H1 (cell line): ENCODE data around the gene CAPN2. TPM values are rescaled to one million over a fixed set of nuclear protein-coding genes. Genes with fewer than 3 reads are reported as not detected.

Source experiments
- CTCF ChIA-PET: fragments of 300-600 bp; sonication (Branson Sonifier 250); formaldehyde crosslinking; loops from one replicate; lab custom pipeline; 2021; ENCODE audit not compliant: partially characterized antibody; lab: Charles Lee
- POLR2A ChIA-PET: fragments of 300-600 bp; sonication (Branson Sonifier 250); formaldehyde crosslinking; loops from one replicate; lab custom pipeline; 2021; ENCODE audit warnings: inconsistent platforms; ENCODE audit not compliant: partially characterized antibody; lab: Charles Lee
- DNase-seq, 2 experiments: peaks; one replicate each; pipeline versions ENCODE4 v3.0.0 to v3.0.0-alpha.2; 2010 to 2022; ENCODE audit warnings: low spot score in 2 of 2, low read depth in 1 of 2, mixed read lengths in 1 of 2
- FAIRE-seq: peaks from 2 replicates; lab custom pipeline; 2011; peaks lifted over from hg19 to GRCh38; lab: Jason Lieb, UNC
- H2AFZ ChIP-seq: 2 replicates; pipeline ENCODE4 v1.8.1; 2012; ENCODE audit warnings: low read length, inconsistent platforms
- H2AK5ac ChIP-seq: 2 replicates; pipeline ENCODE4 v1.6.1; 2013; ENCODE audit warnings: low read depth, low read length
- H2BK120ac ChIP-seq: replicated peaks from 2 replicates; pipeline ENCODE3; 2013; ENCODE audit warnings: low read depth, low read length, inconsistent platforms
- H2BK12ac ChIP-seq: 2 replicates; pipeline ENCODE4 v1.6.1; 2013; ENCODE audit warnings: low read depth, low read length
- H2BK15ac ChIP-seq: 2 replicates; pipeline ENCODE4 v1.6.1; 2013; ENCODE audit warnings: low read length
- H2BK20ac ChIP-seq: 2 replicates; pipeline ENCODE4 v1.6.1; 2013; ENCODE audit warnings: low read length
- H2BK5ac ChIP-seq: 2 replicates; pipeline ENCODE4 v1.6.1; 2013; ENCODE audit warnings: low read depth, low read length
- H3K14ac ChIP-seq: 2 replicates; pipeline ENCODE4 v1.6.1; 2013; ENCODE audit warnings: inconsistent platforms; ENCODE audit not compliant: insufficient read length
- H3K18ac ChIP-seq: 2 replicates; pipeline ENCODE4 v1.6.1; 2013; ENCODE audit warnings: low read length; ENCODE audit errors: extremely low read depth
- H3K23ac ChIP-seq: 2 replicates; pipeline ENCODE4 v1.6.1; 2013; ENCODE audit warnings: inconsistent platforms; ENCODE audit not compliant: insufficient read length
- H3K23me2 ChIP-seq: 2 replicates; pipeline ENCODE4 v1.6.1; 2013; ENCODE audit warnings: low read depth, low read length
- H3K27ac ChIP-seq: 2 replicates; pipeline ENCODE4 v1.6.1; 2011; ENCODE audit warnings: low read depth, low read length, inconsistent platforms
- H3K27me3 ChIP-seq, 4 experiments: replicated peaks in 1 of 4; 1 replicate in 1 of 4; 2 replicates in 3 of 4; pipeline versions ENCODE4 v1.6.1 to v1.8.1; 2011 to 2013; ENCODE audit warnings: low read length in 3 of 4, mild to moderate bottlenecking in 3 of 4, inconsistent platforms in 2 of 4, mixed read lengths in 2 of 4, moderate library complexity in 1 of 4; ENCODE audit not compliant: control insufficient read depth in 3 of 4, insufficient read depth in 3 of 4; ENCODE audit errors: extremely low read depth in 1 of 4
- H3K36me3 ChIP-seq, 4 experiments: 2 replicates each; pipeline versions ENCODE4 v1.6.1 to v1.8.1; 2011 to 2013; ENCODE audit warnings: mild to moderate bottlenecking in 4 of 4, low read length in 3 of 4, moderate library complexity in 2 of 4, control low read depth in 1 of 4, inconsistent platforms in 1 of 4; ENCODE audit not compliant: insufficient read depth in 4 of 4, control insufficient read depth in 2 of 4
- H3K4ac ChIP-seq: replicated peaks from 2 replicates; pipeline ENCODE3; 2013; ENCODE audit warnings: low read length, low read depth, mixed read lengths, inconsistent platforms; ENCODE audit not compliant: insufficient read length
- H3K4me1 ChIP-seq, 4 experiments: replicated peaks in 1 of 4; 1 replicate in 1 of 4; 2 replicates in 3 of 4; pipeline versions ENCODE4 v1.6.1 to v1.8.1; 2011 to 2013; ENCODE audit warnings: low read length in 3 of 4, inconsistent platforms in 2 of 4, mixed read lengths in 1 of 4; ENCODE audit not compliant: insufficient read depth in 4 of 4, control insufficient read depth in 3 of 4
- H3K4me2 ChIP-seq, 2 experiments: 2 replicates each; pipeline versions ENCODE4 v1.6.1 to v1.8.1; 2011 to 2013; ENCODE audit warnings: low read depth in 2 of 2, low read length in 2 of 2, control low read depth in 1 of 2, inconsistent platforms in 1 of 2, mild to moderate bottlenecking in 1 of 2; ENCODE audit not compliant: insufficient read depth in 1 of 2
- H3K4me3 ChIP-seq, 4 experiments: fragments of 200-600, 300-600 bp in 1 of 4; sonication (generic), shearing (Covaris generic), sonication (Bioruptor Twin) in 1 of 4; 2 replicates each; pipeline versions ENCODE4 v1.5.1 to v1.8.1; 2011 to 2016; ENCODE audit warnings: low read length in 4 of 4, low read depth in 3 of 4, control low read depth in 2 of 4, inconsistent platforms in 2 of 4, mild to moderate bottlenecking in 2 of 4, mixed read lengths in 1 of 4, moderate library complexity in 1 of 4; ENCODE audit not compliant: insufficient read depth in 2 of 4; ENCODE audit errors: extremely low read depth in 1 of 4
- H3K56ac ChIP-seq: replicated peaks from 2 replicates; pipeline ENCODE3; 2013; ENCODE audit warnings: low read depth, mild to moderate bottlenecking, mixed read lengths, low read length, inconsistent platforms; ENCODE audit not compliant: insufficient read length
- H3K79me1 ChIP-seq: 2 replicates; pipeline ENCODE4 v1.6.1; 2013; ENCODE audit warnings: low read depth, low read length, control low read depth
- H3K79me2 ChIP-seq, 2 experiments: 2 replicates each; pipeline versions ENCODE4 v1.6.1 to v1.8.1; 2012 to 2013; ENCODE audit warnings: low read length in 2 of 2, mild to moderate bottlenecking in 2 of 2, inconsistent platforms in 1 of 2; ENCODE audit not compliant: insufficient read depth in 2 of 2, control insufficient read depth in 1 of 2
- H3K9ac ChIP-seq, 4 experiments: replicated peaks in 1 of 4; 1 replicate in 1 of 4; 2 replicates in 3 of 4; pipeline versions ENCODE4 v1.6.1 to v1.8.1; 2011 to 2013; ENCODE audit warnings: low read depth in 3 of 4, low read length in 3 of 4, control low read depth in 2 of 4, mild to moderate bottlenecking in 2 of 4, moderate library complexity in 2 of 4, inconsistent platforms in 1 of 4; ENCODE audit errors: extremely low read depth in 1 of 4
- H3K9me3 ChIP-seq, 2 experiments: 2 replicates each; pipeline versions ENCODE4 v1.6.1 to v1.8.1; 2012 to 2013; ENCODE audit warnings: mild to moderate bottlenecking in 2 of 2, moderate library complexity in 2 of 2, control low read depth in 1 of 2, inconsistent platforms in 1 of 2, low read depth in 1 of 2, low read length in 1 of 2, mixed read lengths in 1 of 2; ENCODE audit not compliant: insufficient read depth in 2 of 2
- H4K20me1 ChIP-seq, 2 experiments: replicated peaks in 1 of 2; 2 replicates each; pipeline versions ENCODE3 to v1.8.1; 2011 to 2013; ENCODE audit warnings: inconsistent platforms in 2 of 2, low read length in 2 of 2, mild to moderate bottlenecking in 1 of 2; ENCODE audit not compliant: insufficient read depth in 2 of 2, control insufficient read depth in 1 of 2
- H4K5ac ChIP-seq: 2 replicates; pipeline ENCODE4 v1.6.1; 2013; ENCODE audit warnings: low read length, low read depth, mixed read lengths, inconsistent platforms; ENCODE audit not compliant: insufficient read length
- H4K8ac ChIP-seq: 2 replicates; pipeline ENCODE4 v1.8.0; 2013; ENCODE audit warnings: mild to moderate bottlenecking, moderate library complexity, low read length, inconsistent platforms; ENCODE audit not compliant: insufficient read depth; ENCODE audit errors: extremely low read depth
- H4K91ac ChIP-seq: replicated peaks from 2 replicates; pipeline ENCODE3; 2013; ENCODE audit warnings: low read length, mixed read lengths, inconsistent platforms; ENCODE audit not compliant: insufficient read length
- CHD1 ChIP-seq: IDR thresholded peaks from 2 replicates; pipeline ENCODE4 v1.6.1; 2012; ENCODE audit warnings: low read depth, low read length, improper control_type of control experiment
- EGR1 ChIP-seq: IDR thresholded peaks from 2 replicates; pipeline ENCODE4 v1.6.1; 2011; ENCODE audit warnings: low read depth, low read length, borderline replicate concordance
- RXRA ChIP-seq: IDR thresholded peaks from 2 replicates; pipeline ENCODE4 v1.6.1; 2011; ENCODE audit warnings: low read depth, mild to moderate bottlenecking, low read length, moderate library complexity; ENCODE audit not compliant: insufficient read depth
- TAF7 ChIP-seq: optimal IDR thresholded peaks from 2 replicates; pipeline ENCODE3; 2011; ENCODE audit warnings: low read depth, mild to moderate bottlenecking, inconsistent platforms, low read length, moderate library complexity, borderline replicate concordance
- TEAD4 ChIP-seq: IDR thresholded peaks from 2 replicates; pipeline ENCODE4 v1.6.1; 2012; ENCODE audit warnings: low read depth, low read length, inconsistent platforms, mixed read lengths
- USF2 ChIP-seq: IDR thresholded peaks from 2 replicates; pipeline ENCODE4 v1.6.1; 2011; ENCODE audit warnings: low read length, improper control_type of control experiment
- WGBS, 2 experiments: shearing (Covaris generic) in 1 of 2; methylation state at CpG; one replicate each; pipeline versions ENCODE4 v1.1.6 to v1.1.7; 2013 to 2015; ENCODE audit warnings: low lambda C conversion rate in 2 of 2, mixed read lengths in 2 of 2, inconsistent platforms in 1 of 2, low coverage in 1 of 2, missing lambda C conversion rate in 1 of 2; ENCODE audit not compliant: insufficient replicate concordance in 2 of 2, insufficient coverage in 1 of 2, insufficient read length in 1 of 2; ENCODE audit errors: extremely low coverage in 1 of 2, missing lambda C conversion rate in 1 of 2; 5-methylcytosine and 5-hydroxymethylcytosine counted together
- polyA plus RNA-seq, 7 experiments: library from polyadenylated mRNA; depleted of rRNA in 3 of 7; stranded (reverse) in 5 of 7; unstranded in 2 of 7; fragments of >200 nt in 5 of 7; fragments of 200-250 nt in 2 of 7; gene quantifications; 1 replicate in 5 of 7; 2 replicates in 1 of 7; 4 replicates in 1 of 7; pipeline versions ENCODE4 v1.2.1 to v1.2.3, GENCODE V29; 2011 to 2013; ENCODE audit warnings: missing spikeins in 2 of 7, mixed read lengths in 2 of 7
- total RNA-seq: library from RNA; stranded (reverse); fragmentation: NEBNext Ultra II Directional; extraction: Animal tissue kit (Norgen Biotek cat#: 25700); gene quantifications from 2 replicates; pipeline ENCODE4 v1.2.1, GENCODE V29; 2021
- TF ChIP-seq, protein P1 (sequence below), 3 experiments: IDR thresholded peaks; 1 replicate in 2 of 3; 2 replicates in 1 of 3; pipeline versions ENCODE4 v1.5.1 to v1.6.1; 2011; ENCODE audit warnings: low read length in 3 of 3, mild to moderate bottlenecking in 3 of 3, inconsistent platforms in 2 of 3, low read depth in 1 of 3, moderate library complexity in 1 of 3; ENCODE audit not compliant: insufficient read depth in 1 of 3; ENCODE audit errors: control extremely low read depth in 1 of 3

Gene CAPN2
- total and polyA plus RNA-seq, 2 of the 8 experiments (the other 6 are each of a cell fraction or from before 2014, with no cell fraction given) = 9.2 to 10.3 TPM

DNA sequence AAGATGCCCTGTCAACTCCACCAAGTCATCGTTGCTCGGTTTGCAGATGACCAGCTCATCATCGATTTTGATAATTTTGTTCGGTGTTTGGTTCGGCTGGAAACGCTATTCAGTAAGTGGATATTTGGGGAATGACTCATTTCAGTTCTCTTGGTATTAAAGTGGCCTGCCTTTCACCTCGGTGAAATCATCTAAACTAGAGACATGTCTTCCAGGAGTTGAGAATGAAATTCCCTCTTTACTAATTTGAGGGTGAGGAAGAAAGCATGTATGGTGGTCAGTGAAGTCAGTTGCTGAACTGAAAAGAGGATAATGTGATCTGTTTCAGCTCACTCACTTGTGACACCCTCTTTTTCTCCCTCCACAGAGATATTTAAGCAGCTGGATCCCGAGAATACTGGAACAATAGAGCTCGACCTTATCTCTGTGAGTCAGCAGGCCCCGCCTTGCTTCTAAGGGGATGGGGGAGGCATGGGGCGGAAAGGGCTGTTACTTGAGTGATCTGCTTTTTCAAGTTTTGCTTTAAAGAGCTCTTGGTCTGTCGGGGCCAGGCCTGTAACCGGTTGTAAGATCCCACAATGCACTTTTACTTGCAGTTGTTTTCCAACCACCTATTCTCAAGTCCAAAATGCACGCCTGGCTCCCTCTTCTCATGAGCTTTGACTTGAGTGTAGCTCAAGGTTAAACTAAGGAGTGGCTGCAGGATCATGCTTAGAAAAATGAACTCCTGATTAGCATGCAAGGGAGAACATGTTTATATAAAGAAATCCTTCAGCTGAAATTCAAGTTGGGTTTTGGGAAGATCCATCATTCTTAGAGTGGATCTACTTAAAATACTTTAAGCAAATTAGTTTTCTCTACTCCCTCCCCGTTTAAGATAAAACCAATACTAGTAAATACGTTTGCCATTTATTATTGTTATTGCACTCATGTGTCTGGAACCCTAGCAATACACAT is 59.8 kb downstream of the CAPN2 start:
- 82% methylated on average over 16 of the region's 16 CpGs; no CpG with 5 or more reads in 1 of the 2 experiments for WGBS, 2 experiments
- Histone ChIP-seq H3K4ac (no peak overlapping the region), H3K9me3 (no peaks in the 10 kb centered on the region), H3K14ac (no peak overlapping the region), H3K27me3 (no peaks in the 10 kb centered on the region), H2BK15ac (no peak overlapping the region), H4K20me1 (no peaks in the 10 kb centered on the region), H3K18ac (no peak overlapping the region), H3K23me2 (no peaks in the 10 kb centered on the region), H2BK5ac (no peak overlapping the region), H3K4me3 (no peak overlapping the region), H3K36me3 (peaks cover 5 to 22% (median 17%) of the 10 kb centered on the region in 4 experiments), H3K79me1 (no peaks in the 10 kb centered on the region), H3K4me2 (no peak overlapping the region), H2BK20ac (no peak overlapping the region), H2BK120ac (no peak overlapping the region), H4K5ac (no peak overlapping the region), H4K8ac (no peak overlapping the region), H4K91ac (no peak overlapping the region), H3K4me1 (peaks cover 0 to 5% (median 2%) of the 10 kb centered on the region in 4 experiments; a peak in 2 of 7 replicates), H2AFZ (no peak overlapping the region), H3K56ac (no peak overlapping the region), H3K79me2 (no peaks in the 10 kb centered on the region), H2AK5ac (no peak overlapping the region), H3K9ac (no peak overlapping the region), H3K27ac (no peak overlapping the region), H2BK12ac (no peak overlapping the region; the same call in 1 of the 2 replicates), H3K23ac (no peak overlapping the region)
- ChIA-PET CTCF (interaction anchor here (0.6 to 3.9 kb wide), 10 partner anchors 8 to 279 kb away, joined by 3 to 20 read pairs (median 5); no protein-coding TSS in a partner anchor), POLR2A (interaction anchor here (1.6 to 2.1 kb wide), 2 partner anchors 11 to 16 kb away, joined by 3 to 4 read pairs; no protein-coding TSS in a partner anchor)
- FAIRE-seq (no peak), DNase-seq (peak in 1 of 2 experiments; percentile 45)
- TF ChIP-seq RXRA (no peak), CHD1 (no peak), USF2 (no peak), EGR1 (no peak), TAF7 (no peak), TEAD4 (no peak)
- TF ChIP-seq, protein P1, sequence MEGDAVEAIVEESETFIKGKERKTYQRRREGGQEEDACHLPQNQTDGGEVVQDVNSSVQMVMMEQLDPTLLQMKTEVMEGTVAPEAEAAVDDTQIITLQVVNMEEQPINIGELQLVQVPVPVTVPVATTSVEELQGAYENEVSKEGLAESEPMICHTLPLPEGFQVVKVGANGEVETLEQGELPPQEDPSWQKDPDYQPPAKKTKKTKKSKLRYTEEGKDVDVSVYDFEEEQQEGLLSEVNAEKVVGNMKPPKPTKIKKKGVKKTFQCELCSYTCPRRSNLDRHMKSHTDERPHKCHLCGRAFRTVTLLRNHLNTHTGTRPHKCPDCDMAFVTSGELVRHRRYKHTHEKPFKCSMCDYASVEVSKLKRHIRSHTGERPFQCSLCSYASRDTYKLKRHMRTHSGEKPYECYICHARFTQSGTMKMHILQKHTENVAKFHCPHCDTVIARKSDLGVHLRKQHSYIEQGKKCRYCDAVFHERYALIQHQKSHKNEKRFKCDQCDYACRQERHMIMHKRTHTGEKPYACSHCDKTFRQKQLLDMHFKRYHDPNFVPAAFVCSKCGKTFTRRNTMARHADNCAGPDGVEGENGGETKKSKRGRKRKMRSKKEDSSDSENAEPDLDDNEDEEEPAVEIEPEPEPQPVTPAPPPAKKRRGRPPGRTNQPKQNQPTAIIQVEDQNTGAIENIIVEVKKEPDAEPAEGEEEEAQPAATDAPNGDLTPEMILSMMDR (IDR thresholded peaks at IDR 0.05; ENCODE audit: control extremely low read depth in 1 of 3, insufficient read depth in 1 of 3, low read depth in 1 of 3, low read length in 3 of 3) = no peak
